GM13977 (cell line): Measurements from ENCODE around the gene MAP3K19.
"Not testable (repeated sequence)": the region's sequence is repeated elsewhere in the genome, so short reads cannot be mapped to it uniquely, and the experiment has no call there.

Experiments
- DNase-seq: peaks from one replicate; pipeline ENCODE4 v3.0.0; 2012; ENCODE audit warnings: low spot score
- CTCF ChIP-seq: IDR thresholded peaks from 2 replicates; pipeline ENCODE4 v1.5.1; 2012; ENCODE audit warnings: mild to moderate bottlenecking, control low read depth; ENCODE audit not compliant: insufficient read depth; ENCODE audit errors: extremely low read depth, missing control alignments
- in situ Hi-C: fragments of 300-500 bp; cut with MboI; formaldehyde crosslinking; loops from one replicate; pipeline ENCODE4 v1.12.0; 2022; ENCODE audit warnings: low sequenced_read_pairs, low pct_unique_long_range_greater_than_20kb, mixed read lengths, inconsistent platforms; ENCODE audit not compliant: unreplicated experiment

MAP3K19 gene

GRCh38 chr2:134976074-134976702 lies 71.1 kb downstream of the MAP3K19 start:
- in situ Hi-C loops, result no loop called here
- no peak for DNase-seq
- no peak for TF ChIP-seq CTCF

- DNase-seq, result no peak
- in situ Hi-C loops, result no loop called here
- no peak for TF ChIP-seq CTCF
Measured at GRCh38 chr2:134975281-134976009, 71.8 kb downstream of the MAP3K19 start.

- peak; percentile 13 for DNase-seq
- in situ Hi-C loops, result no loop called here
- TF ChIP-seq CTCF, result no peak
Measured at GRCh38 chr2:134973241-134974138, 73.8 kb downstream of the MAP3K19 start.

GRCh38 chr2:134967166-134967565 lies 80.1 kb downstream of the MAP3K19 start:
- DNase-seq, in situ Hi-C loops: not testable (repeated sequence)

- no peak for TF ChIP-seq CTCF
- in situ Hi-C loops, result no loop called here
- no peak for DNase-seq
Measured at GRCh38 chr2:134957477-134957876, 89.8 kb downstream of the MAP3K19 start.

GRCh38 chr2:134955744-134956143 lies 91.5 kb downstream of the MAP3K19 start:
- in situ Hi-C loops, result no loop called here
- no peak for DNase-seq

More at GRCh38 chr2:134955744-134956143, 91.5 kb downstream of the MAP3K19 start:
- no peak for TF ChIP-seq CTCF
